NCI-H510A (cell line): Measurements from ENCODE around the gene URGCP.
"Not testable (repeated sequence)": the region's sequence is repeated elsewhere in the genome, so short reads cannot be mapped to it uniquely, and the experiment has no call there.

Experiments used
- DNase-seq: peaks from one replicate; lab custom pipeline; 2025; lab: John Stamatoyannopoulos, UW

The URGCP gene

DNA sequence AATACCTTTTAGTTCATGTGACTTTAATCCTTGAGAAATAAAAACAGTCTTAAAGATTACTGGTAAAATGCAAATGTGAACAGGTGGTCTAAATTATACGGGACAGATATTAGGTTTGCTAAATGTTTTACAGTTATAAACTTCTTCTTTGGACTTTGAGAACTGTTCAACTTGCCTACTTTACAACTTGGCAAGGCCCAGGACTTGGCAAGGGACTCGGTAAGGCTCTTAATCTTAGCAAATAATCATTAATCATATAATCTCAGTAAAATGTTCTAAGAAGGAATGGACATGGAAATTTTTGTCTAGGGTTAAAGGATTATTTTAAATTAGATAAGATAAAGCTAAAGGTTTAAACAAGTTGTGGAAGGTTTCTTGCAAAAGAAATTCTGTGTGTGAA is 15.0 kb upstream of the URGCP start:
- no peak for DNase-seq

DNA sequence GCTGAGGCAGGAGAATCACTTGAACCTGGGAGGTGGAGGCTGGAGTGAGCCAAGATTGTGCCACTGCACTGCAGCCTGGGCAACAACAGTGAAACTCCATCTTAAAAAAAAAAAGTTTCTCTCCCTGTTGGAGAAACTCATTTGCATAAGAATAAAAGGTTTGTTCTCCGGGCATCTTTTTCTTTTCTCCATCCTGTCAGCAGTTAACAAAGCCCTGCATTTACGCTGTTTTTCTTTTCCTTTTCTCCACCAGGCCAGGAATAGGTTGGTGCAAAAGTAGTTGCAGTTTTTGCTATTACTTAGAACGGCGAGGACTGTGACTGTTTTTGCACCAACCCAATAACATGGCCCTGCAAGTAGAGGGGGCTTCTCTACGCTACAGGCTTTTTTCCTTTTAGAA is 9.5 kb upstream of the URGCP start:
- no peak for DNase-seq

- no peak for DNase-seq
These were observed 8.4 kb upstream of the URGCP start for GRCh38 chr7:43914795-43915194.

GRCh38 chr7:43905956-43906330 is 453 bp downstream of the URGCP start:
- peak; percentile 14 for DNase-seq

- DNase-seq, result no peak
These were observed 1.0 kb downstream of the URGCP start for GRCh38 chr7:43905209-43905946.

GRCh38 chr7:43904533-43905208 is 1.7 kb downstream of the URGCP start:
- DNase-seq, result no peak

DNA sequence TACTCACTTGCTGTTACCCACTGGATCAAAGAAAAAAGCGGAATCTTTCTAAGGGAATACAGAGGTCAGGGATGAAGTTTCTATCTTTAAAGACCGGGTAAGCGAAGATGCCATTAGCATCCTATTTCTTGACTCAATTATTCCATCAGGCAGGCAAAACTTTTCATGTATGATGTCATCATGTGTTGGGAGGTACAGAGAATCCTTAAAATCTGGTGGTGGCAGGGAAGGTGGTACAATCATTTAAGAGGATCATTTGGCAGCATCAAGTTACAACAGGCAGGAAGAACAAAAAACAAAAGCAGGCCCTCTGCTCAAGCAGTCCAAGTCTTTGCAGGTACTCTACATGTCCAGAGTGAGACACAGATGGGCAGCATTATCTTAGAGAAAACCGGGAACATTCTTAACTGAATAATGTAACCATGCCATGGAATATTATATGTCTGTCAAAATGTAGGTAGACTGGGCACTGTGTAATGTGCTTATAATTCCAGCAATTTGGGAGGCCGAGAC is 3.8 kb downstream of the URGCP start:
- DNase-seq, result no peak

DNA sequence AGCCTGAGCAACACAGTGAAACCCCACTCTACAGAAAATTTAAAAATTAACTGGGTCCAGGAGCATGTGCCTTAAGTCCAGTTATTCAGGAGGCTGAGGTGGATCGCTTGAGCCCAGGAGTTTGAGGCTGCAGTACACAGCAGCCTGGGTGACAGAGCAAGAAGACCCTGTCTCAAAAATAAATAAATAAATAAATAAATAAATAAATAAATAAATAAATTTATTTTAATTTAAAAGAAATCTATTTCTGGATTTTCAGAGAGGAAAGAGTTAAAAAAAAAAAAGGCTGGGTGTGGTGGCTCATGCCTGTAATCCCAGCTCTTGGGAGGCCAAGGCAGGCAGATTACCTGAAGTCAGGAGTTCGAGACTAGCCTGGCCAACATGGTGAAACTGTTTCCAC is 7.8 kb downstream of the URGCP start:
- not testable (repeated sequence) for DNase-seq

GRCh38 chr7:43895847-43896415 is 10.5 kb downstream of the URGCP start:
- no peak for DNase-seq

- no peak for DNase-seq
These were observed 15.1 kb downstream of the URGCP start for GRCh38 chr7:43891069-43891955.

DNA sequence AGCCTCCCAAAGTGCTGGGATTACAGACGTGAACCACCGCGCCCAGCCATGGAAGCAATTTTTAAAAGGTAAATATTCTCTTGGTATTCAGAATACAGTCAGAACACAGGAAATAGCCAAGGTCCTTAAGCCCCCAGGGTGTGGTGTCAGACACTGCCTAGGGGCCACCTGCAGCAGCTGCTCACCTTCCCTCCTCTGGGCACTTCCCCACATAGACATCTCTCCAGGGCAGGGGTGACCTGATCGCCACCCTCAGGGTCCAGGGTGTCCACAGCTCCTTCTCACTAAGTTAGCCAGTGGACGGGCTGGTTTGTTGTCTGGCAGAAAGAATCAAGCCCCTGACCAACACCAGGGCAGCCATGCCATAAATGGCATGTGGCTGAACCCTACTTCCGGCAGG is 15.9 kb downstream of the URGCP start:
- no peak for DNase-seq

GRCh38 chr7:43888993-43889945 is 17.1 kb downstream of the URGCP start:
- no peak for DNase-seq

GRCh38 chr7:43884617-43885016 is 21.8 kb downstream of the URGCP start:
- no peak for DNase-seq

GRCh38 chr7:43884209-43884608 is 22.2 kb downstream of the URGCP start:
- DNase-seq, result no peak

DNA sequence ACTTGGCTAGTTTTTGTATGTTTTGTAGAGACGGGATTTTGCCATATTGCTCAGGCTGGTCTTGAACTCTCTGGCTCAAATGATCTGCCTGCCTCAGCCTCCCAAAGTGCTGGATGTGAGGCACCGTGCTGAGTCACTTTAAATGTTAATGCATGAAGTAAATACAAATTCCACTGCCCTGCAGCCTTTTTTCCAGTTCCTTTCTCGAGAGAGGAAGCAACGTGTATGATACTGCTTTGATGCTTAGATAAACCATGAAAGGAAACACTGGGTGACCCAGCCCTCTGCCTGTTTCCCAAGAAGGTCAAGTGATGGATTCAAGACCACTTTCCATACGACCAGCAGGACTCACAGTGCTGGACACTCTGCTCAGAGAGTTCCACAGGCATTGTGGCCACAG is 25.8 kb downstream of the URGCP start:
- no peak for DNase-seq

GRCh38 chr7:43879477-43879876 is 26.9 kb downstream of the URGCP start:
- DNase-seq, result no peak

GRCh38 chr7:43878867-43879266 is 27.5 kb downstream of the URGCP start:
- no peak for DNase-seq

DNA sequence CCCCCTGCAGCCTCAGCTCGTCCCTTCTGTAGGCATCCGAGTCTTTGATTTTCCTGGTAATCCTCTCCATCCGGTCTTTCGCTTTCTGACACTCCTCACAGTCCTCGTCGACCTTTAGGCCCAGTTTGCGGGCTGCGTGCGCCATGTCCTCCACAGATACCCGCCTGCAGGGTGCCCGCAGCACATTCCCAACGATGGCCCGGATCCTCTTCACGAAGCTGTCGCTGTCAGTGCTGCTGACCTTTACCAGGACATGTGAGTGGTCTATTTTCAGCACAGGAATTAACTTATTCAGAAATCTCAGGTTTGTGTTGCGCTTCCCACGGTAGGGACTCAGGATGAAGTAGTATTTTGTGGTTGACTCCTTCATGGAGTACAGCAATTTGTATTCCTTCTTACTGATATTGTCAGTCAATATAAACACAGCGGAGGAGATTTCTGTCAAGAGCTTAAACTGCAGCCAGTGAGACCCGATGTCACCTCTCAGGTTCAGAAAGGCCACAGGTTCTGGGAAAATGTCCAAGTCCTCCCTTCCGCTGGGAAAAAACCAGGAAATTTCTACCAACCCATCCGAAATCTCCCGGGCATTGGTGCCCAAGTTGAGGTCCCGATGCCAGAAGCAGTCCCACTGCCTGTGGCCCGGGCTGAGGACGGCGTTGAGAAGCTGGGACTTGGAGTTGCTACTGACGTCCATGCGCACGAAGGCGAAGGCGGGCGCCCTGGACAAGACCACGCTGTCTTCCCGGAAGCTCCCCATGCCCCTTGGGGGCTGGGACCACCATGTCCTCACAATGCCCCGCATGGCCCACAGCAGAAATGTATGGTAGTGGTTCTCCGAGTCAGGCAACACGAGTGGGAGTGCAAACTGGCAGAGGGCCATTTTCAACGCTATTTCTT is 28.2 kb downstream of the URGCP start:
- no peak for DNase-seq

- DNase-seq, result no peak
These were observed 29.2 kb downstream of the URGCP start for GRCh38 chr7:43876976-43877745.
